ENCODE data around the gene PIEZO2.

Gene PIEZO2

GRCh38 chr18:10745219-10745618 is 404.1 kb downstream of the PIEZO2 start:
- no peak overlapping the region for H3K4me3 Mint-ChIP-seq
- TF ChIP-seq CTCF (IDR thresholded peaks at IDR 0.05; ENCODE audit: unreplicated experiment in 3 of 3): no peak
- H3K4me1 Mint-ChIP-seq: peaks cover 6% of the 10 kb centered on the region
- peaks cover 12% of the 10 kb centered on the region for H3K36me3 Mint-ChIP-seq (ENCODE audit: low read depth)
- no peaks in the 10 kb centered on the region for H3K9me3 Mint-ChIP-seq
- H3K27me3 Mint-ChIP-seq (ENCODE audit: low read depth): no peaks in the 10 kb centered on the region
- H3K27ac Mint-ChIP-seq: no peak overlapping the region

- TF ChIP-seq CTCF (IDR thresholded peaks at IDR 0.05; ENCODE audit: unreplicated experiment in 3 of 3): no peak
- H3K4me3 Mint-ChIP-seq: no peak overlapping the region
- H3K4me1 Mint-ChIP-seq: no peaks in the 10 kb centered on the region
- H3K9me3 Mint-ChIP-seq: no peaks in the 10 kb centered on the region
- H3K27me3 Mint-ChIP-seq (ENCODE audit: low read depth): no peaks in the 10 kb centered on the region
- peaks cover 7% of the 10 kb centered on the region for H3K36me3 Mint-ChIP-seq (ENCODE audit: low read depth)
- no peak overlapping the region for H3K27ac Mint-ChIP-seq
Measured at GRCh38 chr18:10743766-10744165, 405.6 kb downstream of the PIEZO2 start.

- H3K9me3 Mint-ChIP-seq: no peaks in the 10 kb centered on the region
- no peaks in the 10 kb centered on the region for H3K27me3 Mint-ChIP-seq (ENCODE audit: low read depth)
- H3K4me3 Mint-ChIP-seq: no peak overlapping the region
- no peak for TF ChIP-seq CTCF (IDR thresholded peaks at IDR 0.05; ENCODE audit: unreplicated experiment in 3 of 3)
- no peaks in the 10 kb centered on the region for H3K4me1 Mint-ChIP-seq
- H3K27ac Mint-ChIP-seq: peak overlapping the region in 1 of 3 experiments; percentile 5
- peaks cover 11% of the 10 kb centered on the region for H3K36me3 Mint-ChIP-seq (ENCODE audit: low read depth)
Measured at GRCh38 chr18:10739152-10739551, 410.2 kb downstream of the PIEZO2 start.

- no peaks in the 10 kb centered on the region for H3K9me3 Mint-ChIP-seq
- H3K36me3 Mint-ChIP-seq (ENCODE audit: low read depth): peaks cover 9% of the 10 kb centered on the region
- H3K27ac Mint-ChIP-seq: no peak overlapping the region
- H3K27me3 Mint-ChIP-seq (ENCODE audit: low read depth): no peaks in the 10 kb centered on the region
- H3K4me3 Mint-ChIP-seq: no peak overlapping the region
- no peaks in the 10 kb centered on the region for H3K4me1 Mint-ChIP-seq
- no peak for TF ChIP-seq CTCF (IDR thresholded peaks at IDR 0.05; ENCODE audit: unreplicated experiment in 3 of 3)
Measured at GRCh38 chr18:10736984-10737383, 412.4 kb downstream of the PIEZO2 start.

GRCh38 chr18:10732990-10733389 is 416.4 kb downstream of the PIEZO2 start:
- no peak overlapping the region for H3K27ac Mint-ChIP-seq
- TF ChIP-seq CTCF (IDR thresholded peaks at IDR 0.05; ENCODE audit: unreplicated experiment in 3 of 3): no peak
- no peaks in the 10 kb centered on the region for H3K4me1 Mint-ChIP-seq
- no peaks in the 10 kb centered on the region for H3K27me3 Mint-ChIP-seq (ENCODE audit: low read depth)
- H3K4me3 Mint-ChIP-seq: no peak overlapping the region
- H3K36me3 Mint-ChIP-seq (ENCODE audit: low read depth): peaks cover 18% of the 10 kb centered on the region
- H3K9me3 Mint-ChIP-seq: no peaks in the 10 kb centered on the region

- no peak for TF ChIP-seq CTCF (IDR thresholded peaks at IDR 0.05; ENCODE audit: unreplicated experiment in 3 of 3)
- H3K4me3 Mint-ChIP-seq: no peak overlapping the region
- H3K36me3 Mint-ChIP-seq (ENCODE audit: low read depth): peaks cover 23% of the 10 kb centered on the region
- H3K27me3 Mint-ChIP-seq (ENCODE audit: low read depth): peaks cover 5% of the 10 kb centered on the region
- H3K9me3 Mint-ChIP-seq: peaks cover 3% of the 10 kb centered on the region
- H3K27ac Mint-ChIP-seq: no peak overlapping the region
- peaks cover 5% of the 10 kb centered on the region for H3K4me1 Mint-ChIP-seq
Measured at GRCh38 chr18:10727477-10727876, 421.9 kb downstream of the PIEZO2 start.

Data from nephron (organoid).